SU-DHL-6 (cell line): ENCODE results near the gene PEX13.
"Not testable (repeated sequence)": the region's sequence is repeated elsewhere in the genome, so short reads cannot be mapped to it uniquely, and the experiment has no call there.

Source experiments
- H2AFZ ChIP-seq: fragments of 200-600 bp; sonication (generic); 2 replicates; pipeline ENCODE4 v1.6.1; 2014; ENCODE audit warnings: low read depth, mild to moderate bottlenecking, moderate library complexity, mixed read lengths, antibody characterized with exemption, low read length; ENCODE audit not compliant: severe bottlenecking
- H3F3A ChIP-seq: fragments of 200-600 bp; shearing (Covaris generic); 2 replicates; pipeline ENCODE4 v1.6.0; 2016; ENCODE audit warnings: antibody characterized with exemption, mild to moderate bottlenecking; ENCODE audit not compliant: insufficient read depth
- H3K27ac ChIP-seq: fragments of 200-600 bp; sonication (generic); 2 replicates; pipeline ENCODE4 v1.5.1; 2016; ENCODE audit warnings: low read depth, mild to moderate bottlenecking, low read length, moderate library complexity, mixed read lengths
- H3K27me3 ChIP-seq: fragments of 200-600 bp; sonication (generic), shearing (Covaris generic); 2 replicates; pipeline ENCODE4 v1.6.0; 2014; ENCODE audit warnings: mild to moderate bottlenecking, low read length
- H3K36me3 ChIP-seq: fragments of 200-600 bp; sonication (generic); 2 replicates; pipeline ENCODE4 v1.6.1; 2014; ENCODE audit warnings: mild to moderate bottlenecking, low read length, mixed read lengths
- H3K4me2 ChIP-seq: fragments of 300-600, 200-600 bp; shearing (Covaris generic), sonication (generic); 2 replicates; pipeline ENCODE4 v1.6.0; 2014; ENCODE audit warnings: low read length, low read depth, mild to moderate bottlenecking; ENCODE audit not compliant: poor library complexity, severe bottlenecking
- H3K4me3 ChIP-seq: fragments of 200-600 bp; sonication (generic); 2 replicates; pipeline ENCODE4 v1.5.1; 2014; ENCODE audit warnings: antibody characterized with exemption, low read length, mild to moderate bottlenecking, mixed read lengths; ENCODE audit not compliant: insufficient read depth, poor library complexity, severe bottlenecking
- H3K79me2 ChIP-seq: fragments of 200-600 bp; sonication (generic); 2 replicates; pipeline ENCODE4 v1.6.1; 2014; ENCODE audit warnings: mild to moderate bottlenecking, low read length, moderate library complexity; ENCODE audit not compliant: insufficient read depth
- H3K9ac ChIP-seq: fragments of 200-600 bp; sonication (generic); 2 replicates; pipeline ENCODE4 v1.7.0; 2014; ENCODE audit warnings: mild to moderate bottlenecking, low read length
- H3K9me2 ChIP-seq: fragments of 200-600 bp; sonication (generic); replicated peaks from 2 replicates; pipeline ENCODE4 v1.6.1; 2014; ENCODE audit warnings: low read length; ENCODE audit not compliant: insufficient read depth
- H3K9me3 ChIP-seq: fragments of 200-600 bp; sonication (generic); 2 replicates; pipeline ENCODE4 v1.6.1; 2014; ENCODE audit warnings: low read length, mixed read lengths; ENCODE audit not compliant: insufficient read depth
- H4K20me1 ChIP-seq: fragments of 200-600 bp; sonication (generic); 2 replicates; pipeline ENCODE4 v1.6.1; 2014; ENCODE audit warnings: low read depth, mild to moderate bottlenecking, antibody characterized with exemption, low read length, moderate library complexity, mixed read lengths
- CTCF ChIP-seq: fragments of 200-600 bp; sonication (generic); IDR thresholded peaks from one replicate; pipeline ENCODE4 v1.5.1; 2017; ENCODE audit warnings: antibody characterized with exemption, mild to moderate bottlenecking, low read length, moderate library complexity; ENCODE audit not compliant: insufficient read depth, poor library complexity, severe bottlenecking
- EZH2phosphoT487 ChIP-seq: fragments of 200-600 bp; sonication (generic), shearing (Covaris generic); conservative IDR thresholded peaks from 2 replicates; pipeline ENCODE4 v1.6.1; 2018; ENCODE audit warnings: mild to moderate bottlenecking, antibody characterized with exemption, low read length, moderate library complexity, mixed read lengths

The PEX13 gene

GRCh38 chr2:61021228-61021660 is 3.7 kb downstream of the PEX13 start:
- Histone ChIP-seq H3K9me2 (no peaks in the 10 kb centered on the region), H3K9ac (no peak overlapping the region), H3K27ac (no peak overlapping the region), H3K36me3 (no peaks in the 10 kb centered on the region; the same call in 1 of the 2 replicates), H2AFZ (no peak overlapping the region), H3K27me3 (no peaks in the 10 kb centered on the region), H3K4me3 (no peak overlapping the region), H4K20me1 (0 out of 2 replicates have a peak, but pooled peaks cover 4% of the 10 kb centered on the region), H3K79me2 (peaks cover 78% of the 10 kb centered on the region), H3F3A (0 out of 2 replicates have a peak, but pooled peaks cover 8% of the 10 kb centered on the region), H3K4me2 (no peak overlapping the region), H3K9me3 (no peaks in the 10 kb centered on the region)
- TF ChIP-seq CTCF, result no peak
- no peak for TF ChIP-seq EZH2phosphoT487

- H3K27me3 ChIP-seq, result no peaks in the 10 kb centered on the region
- H3K79me2 ChIP-seq, result peaks cover 66% of the 10 kb centered on the region
- no peak overlapping the region for H3K27ac ChIP-seq
- H4K20me1 ChIP-seq, result 0 out of 2 replicates have a peak, but pooled peaks cover 4% of the 10 kb centered on the region
- H3K36me3 ChIP-seq, result peaks cover 2% of the 10 kb centered on the region; the same call in 1 of the 2 replicates
- no peak overlapping the region for H3K4me2 ChIP-seq
- no peaks in the 10 kb centered on the region for H3K9me3 ChIP-seq
- no peak overlapping the region for H2AFZ ChIP-seq
- H3K9me2 ChIP-seq, result no peaks in the 10 kb centered on the region
- no peaks in the 10 kb centered on the region for H3F3A ChIP-seq
- TF ChIP-seq CTCF (no peak), EZH2phosphoT487 (no peak)
- H3K9ac ChIP-seq, result no peak overlapping the region
- no peak overlapping the region for H3K4me3 ChIP-seq
Measured at GRCh38 chr2:61023670-61024069, 6.2 kb downstream of the PEX13 start.

GRCh38 chr2:61029533-61029932 is 12.0 kb downstream of the PEX13 start:
- no peaks in the 10 kb centered on the region for H3K9me2 ChIP-seq
- no peaks in the 10 kb centered on the region for H3K9me3 ChIP-seq
- no peak overlapping the region for H3K4me2 ChIP-seq
- no peak overlapping the region for H2AFZ ChIP-seq
- no peak overlapping the region for H3K9ac ChIP-seq
- TF ChIP-seq CTCF, result no peak
- TF ChIP-seq EZH2phosphoT487, result no peak
- no peaks in the 10 kb centered on the region for H3F3A ChIP-seq
- H3K27ac ChIP-seq, result no peak overlapping the region
- H4K20me1 ChIP-seq, result no peaks in the 10 kb centered on the region
- H3K79me2 ChIP-seq, result peaks cover 20% of the 10 kb centered on the region
- no peak overlapping the region for H3K4me3 ChIP-seq
- H3K36me3 ChIP-seq, result peaks cover 19% of the 10 kb centered on the region
- no peaks in the 10 kb centered on the region for H3K27me3 ChIP-seq

- H3K27ac ChIP-seq, H3F3A ChIP-seq, H3K27me3 ChIP-seq, H3K4me3 ChIP-seq, H3K4me2 ChIP-seq, H3K9me3 ChIP-seq, H2AFZ ChIP-seq, H3K9me2 ChIP-seq, H3K79me2 ChIP-seq, H4K20me1 ChIP-seq, H3K9ac ChIP-seq: not testable (repeated sequence)
- H3K36me3 ChIP-seq, result peaks cover 18% of the 10 kb centered on the region
Measured at GRCh38 chr2:61034592-61034991, 17.1 kb downstream of the PEX13 start.

- H3K79me2 ChIP-seq, H3K9me2 ChIP-seq, H3K4me2 ChIP-seq, H3K9ac ChIP-seq, H4K20me1 ChIP-seq, H3F3A ChIP-seq, H3K9me3 ChIP-seq, H3K27ac ChIP-seq, H3K4me3 ChIP-seq, H2AFZ ChIP-seq, H3K27me3 ChIP-seq: not testable (repeated sequence)
- peaks cover 17% of the 10 kb centered on the region for H3K36me3 ChIP-seq
Measured at GRCh38 chr2:61036643-61037042, 19.1 kb downstream of the PEX13 start.
